ENCODE data around the gene HOXB3. TPM values are rescaled to one million over a fixed set of nuclear protein-coding genes. Genes with fewer than 3 reads are reported as not detected.

HOXB3 gene
- total and polyA plus RNA-seq, 12 donors: 2.3 to 28.8 (median 8.8) TPM

DNA sequence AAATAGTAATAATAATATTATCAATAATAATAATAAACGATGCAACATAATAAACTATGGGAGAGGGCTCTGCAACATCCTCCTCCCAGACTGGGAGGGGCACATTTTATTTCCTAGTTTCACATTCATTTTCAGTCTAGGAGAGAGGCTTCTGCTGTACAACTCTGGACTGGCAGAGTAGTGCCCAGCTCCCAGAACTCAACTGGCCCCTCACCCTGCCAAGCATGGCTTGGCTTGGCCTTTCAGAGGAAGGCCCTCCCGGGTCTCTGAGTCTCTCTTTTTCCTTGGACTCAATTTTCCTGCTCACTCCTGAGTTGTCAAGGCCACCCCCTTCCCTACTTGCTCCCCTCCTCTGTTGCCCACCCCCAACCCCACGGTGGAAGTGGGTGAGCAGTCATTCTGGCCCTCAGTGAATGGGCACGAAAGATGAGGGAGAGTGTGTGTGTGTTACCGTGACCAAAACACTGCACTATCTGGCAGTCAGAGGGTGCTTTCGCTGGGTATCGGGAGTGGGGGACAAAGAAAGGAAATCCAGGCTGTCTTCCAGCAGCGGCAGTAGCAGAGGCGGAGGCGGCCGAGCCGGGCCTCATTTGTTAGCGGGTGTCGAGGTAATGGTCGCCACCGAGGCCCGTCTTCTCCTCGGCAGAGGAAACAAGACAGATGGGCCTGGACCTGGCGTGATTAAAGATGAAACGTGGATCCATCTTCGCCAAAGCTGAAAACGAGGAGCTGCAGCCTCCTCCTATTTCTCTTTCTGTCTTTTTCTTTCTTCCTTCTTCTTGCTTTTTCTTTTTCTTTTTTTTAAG lies 14.2 kb downstream of the HOXB3 start:
- intact Hi-C loops (cut with DNase I): loop anchor here (5.0 kb wide), 1 partner anchor 34 kb away; no protein-coding TSS in a partner anchor
- H3K4me3 ChIP-seq: peak overlapping the region in 1 of 4 donors; percentile 85
- peak in 1 of 2 donors; percentile 8 for TF ChIP-seq POLR2A (IDR thresholded peaks at IDR 0.05)
- TF ChIP-seq, protein P1, sequence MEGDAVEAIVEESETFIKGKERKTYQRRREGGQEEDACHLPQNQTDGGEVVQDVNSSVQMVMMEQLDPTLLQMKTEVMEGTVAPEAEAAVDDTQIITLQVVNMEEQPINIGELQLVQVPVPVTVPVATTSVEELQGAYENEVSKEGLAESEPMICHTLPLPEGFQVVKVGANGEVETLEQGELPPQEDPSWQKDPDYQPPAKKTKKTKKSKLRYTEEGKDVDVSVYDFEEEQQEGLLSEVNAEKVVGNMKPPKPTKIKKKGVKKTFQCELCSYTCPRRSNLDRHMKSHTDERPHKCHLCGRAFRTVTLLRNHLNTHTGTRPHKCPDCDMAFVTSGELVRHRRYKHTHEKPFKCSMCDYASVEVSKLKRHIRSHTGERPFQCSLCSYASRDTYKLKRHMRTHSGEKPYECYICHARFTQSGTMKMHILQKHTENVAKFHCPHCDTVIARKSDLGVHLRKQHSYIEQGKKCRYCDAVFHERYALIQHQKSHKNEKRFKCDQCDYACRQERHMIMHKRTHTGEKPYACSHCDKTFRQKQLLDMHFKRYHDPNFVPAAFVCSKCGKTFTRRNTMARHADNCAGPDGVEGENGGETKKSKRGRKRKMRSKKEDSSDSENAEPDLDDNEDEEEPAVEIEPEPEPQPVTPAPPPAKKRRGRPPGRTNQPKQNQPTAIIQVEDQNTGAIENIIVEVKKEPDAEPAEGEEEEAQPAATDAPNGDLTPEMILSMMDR (IDR thresholded peaks at IDR 0.05): no peak
- DNase-seq: no peak
- H3K27ac ChIP-seq: peak overlapping the region in 3 of 5 donors; percentile 3 to 87 (median 83)
- H3K4me1 ChIP-seq (replicated peaks in 1 of 2): peaks cover 3 to 35% of the 10 kb centered on the region in 2 donors
- H3K27me3 ChIP-seq: no peaks in the 10 kb centered on the region
- no peaks in the 10 kb centered on the region for H3K36me3 ChIP-seq (replicated peaks in 1 of 2)
- 31 to 56% (median 51%) methylated on average over 22 of the region's 22 CpGs for WGBS, 4 donors
- no peaks in the 10 kb centered on the region for H3K9me3 ChIP-seq (replicated peaks in 1 of 3)

DNA sequence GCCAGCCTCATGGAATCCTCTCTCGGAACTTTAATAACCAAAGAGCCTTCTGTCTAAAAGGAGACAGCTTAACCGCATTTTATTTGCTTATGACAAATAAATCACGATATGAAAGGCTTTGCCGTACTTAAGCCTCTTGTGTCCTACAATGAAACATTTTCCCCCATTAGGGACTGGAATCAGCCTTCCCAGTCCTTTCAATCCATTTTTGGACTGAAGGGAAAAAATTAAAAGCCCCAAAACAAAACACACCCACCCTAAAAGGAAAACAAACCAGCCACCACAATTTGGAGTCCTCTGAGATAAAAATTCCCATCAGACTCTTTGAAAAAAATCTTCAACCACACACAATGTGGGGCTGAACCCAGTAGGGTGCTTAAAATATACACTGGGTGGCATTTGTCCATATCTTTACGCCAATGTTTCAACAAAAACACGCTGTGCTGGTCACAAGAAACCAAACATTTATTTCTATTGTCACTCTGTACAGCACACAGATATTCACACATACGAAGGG lies 14.9 kb downstream of the HOXB3 start:
- H3K9me3 ChIP-seq (replicated peaks in 1 of 3): no peaks in the 10 kb centered on the region
- no peak for TF ChIP-seq POLR2A (IDR thresholded peaks at IDR 0.05)
- TF ChIP-seq, protein P1 (IDR thresholded peaks at IDR 0.05): no peak

DNA sequence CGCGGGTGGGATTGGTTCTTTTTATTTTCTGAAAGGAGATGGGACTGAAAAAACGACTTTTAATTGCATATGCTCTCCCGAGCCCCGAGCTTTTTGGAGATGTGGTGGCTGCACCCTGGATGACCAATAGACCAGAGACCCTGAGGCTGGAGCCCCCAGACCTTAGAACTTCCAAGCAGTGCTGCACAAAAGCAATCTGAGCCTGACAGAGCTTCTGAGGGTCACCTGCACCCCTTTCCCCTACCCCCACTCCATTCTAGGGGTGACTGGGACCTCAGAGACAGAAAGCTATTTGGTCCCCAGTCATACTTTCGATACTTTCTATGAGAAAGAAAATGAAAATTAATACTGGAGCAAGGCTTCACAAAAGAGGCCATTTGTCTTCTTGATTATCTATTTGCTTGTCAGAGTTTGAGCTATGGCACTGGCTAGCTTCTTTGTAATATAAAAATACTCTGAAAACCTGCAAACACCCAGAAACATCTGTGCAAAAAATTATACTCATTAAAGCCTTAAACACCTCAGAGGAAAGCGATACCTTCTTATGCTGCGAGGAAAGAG lies 15.5 kb downstream of the HOXB3 start:
- 50 to 59% (median 56%) methylated on average over 8 of the region's 8 CpGs for WGBS, 4 donors
- intact Hi-C loops (cut with DNase I): loop anchor here (5.0 kb wide), 1 partner anchor 32 kb away; no protein-coding TSS in a partner anchor
- Histone ChIP-seq H3K9me3 (replicated peaks in 1 of 3) (no peaks in the 10 kb centered on the region), H3K27ac (peak overlapping the region in 2 of 5 donors; percentile 56 to 83), H3K27me3 (no peaks in the 10 kb centered on the region), H3K36me3 (replicated peaks in 1 of 2) (no peaks in the 10 kb centered on the region), H3K4me1 (replicated peaks in 1 of 2) (peaks cover 3 to 35% of the 10 kb centered on the region in 2 donors), H3K4me3 (peak overlapping the region in 1 of 4 donors; percentile 4)
- no peak for TF ChIP-seq POLR2A (IDR thresholded peaks at IDR 0.05)
- TF ChIP-seq, protein P1 (IDR thresholded peaks at IDR 0.05): no peak
- DNase-seq: no peak

More for the DNA sequence above, 14.9 kb downstream of the HOXB3 start:
- no peak for DNase-seq
- 44 to 52% (median 46%) methylated on average over 7 of the region's 7 CpGs for WGBS, 4 donors
- Histone ChIP-seq H3K4me3 (peak overlapping the region in 1 of 4 donors; percentile 4), H3K36me3 (replicated peaks in 1 of 2) (no peaks in the 10 kb centered on the region), H3K27me3 (no peaks in the 10 kb centered on the region), H3K27ac (peak overlapping the region in 3 of 5 donors; percentile 27 to 83 (median 56)), H3K4me1 (replicated peaks in 1 of 2) (peaks cover 3 to 35% of the 10 kb centered on the region in 2 donors)
- intact Hi-C loops (cut with DNase I): loop anchor here (5.0 kb wide), 1 partner anchor 33 kb away; no protein-coding TSS in a partner anchor

DNA sequence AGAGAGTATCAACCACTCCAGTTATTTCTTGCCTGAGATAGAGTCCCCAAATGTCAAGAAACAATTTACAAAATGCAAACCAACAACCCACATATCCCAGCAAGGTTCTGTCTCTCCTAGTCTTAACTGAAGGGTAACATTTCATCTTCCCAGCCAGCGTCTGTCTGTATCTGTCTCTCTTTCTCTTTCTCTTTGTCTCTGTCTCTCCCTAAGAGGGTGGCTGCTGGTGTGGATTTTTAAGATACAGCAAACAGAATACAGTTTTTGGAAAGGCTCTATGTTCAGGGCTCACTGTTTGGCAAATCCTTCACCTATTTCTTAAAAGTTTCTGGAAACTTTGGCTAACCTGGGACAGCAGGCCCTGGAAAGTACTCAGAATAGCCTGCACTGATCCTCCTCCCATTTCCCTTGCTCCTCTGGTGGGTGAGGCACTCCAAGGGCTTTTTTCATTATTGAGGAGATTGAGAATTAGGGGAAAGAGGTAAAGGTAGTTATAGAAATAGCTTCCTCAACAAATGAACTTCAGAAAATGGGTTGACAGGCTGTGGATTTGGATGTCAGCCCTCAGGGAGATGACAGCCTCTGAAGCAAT lies 18.1 kb downstream of the HOXB3 start:
- H3K4me3 ChIP-seq: no peak overlapping the region
- TF ChIP-seq POLR2A (IDR thresholded peaks at IDR 0.05): no peak
- TF ChIP-seq, protein P1 (IDR thresholded peaks at IDR 0.05): no peak
- H3K27me3 ChIP-seq: no peaks in the 10 kb centered on the region
- intact Hi-C loops (cut with DNase I): no loop called here
- peaks cover 3 to 43% of the 10 kb centered on the region in 2 donors for H3K4me1 ChIP-seq (replicated peaks in 1 of 2)
- no peak for DNase-seq
- H3K27ac ChIP-seq: peak overlapping the region in 3 of 5 donors; percentile 29 to 81 (median 71)
- no peaks in the 10 kb centered on the region for H3K9me3 ChIP-seq (replicated peaks in 1 of 3)
- no peaks in the 10 kb centered on the region for H3K36me3 ChIP-seq (replicated peaks in 1 of 2)
- 61 to 71% (median 68%) methylated on average over 1 of the region's 1 CpG for WGBS, 4 donors
